SK-N-SH treated with all-trans-retinoic acid at 6 μM for 48 hours (cell line): Measurements from ENCODE around the gene EXOC3L2.

Experiments used
- ARNTL ChIP-seq: fragments of 450-650 bp; formaldehyde crosslinking; IDR thresholded peaks from 2 replicates; pipeline ENCODE4 v1.5.0; 2020; ENCODE audit warnings: low read depth, mild to moderate bottlenecking, moderate library complexity, borderline replicate concordance
- ZFP3 ChIP-seq: fragments of 250-450 bp; sonication (Bioruptor Pico); IDR thresholded peaks from 2 replicates; pipeline ENCODE4 v1.5.0; 2020; ENCODE audit warnings: mild to moderate bottlenecking, moderate library complexity
- ZNF565 ChIP-seq: fragments of 450-650 bp; formaldehyde crosslinking; conservative IDR thresholded peaks from 2 replicates; pipeline ENCODE4 v1.5.0; 2020; ENCODE audit warnings: low read depth, mild to moderate bottlenecking, moderate library complexity

GRCh38 chr19:45263013-45263412 lies 17.8 kb upstream of the EXOC3L2 start:
- TF ChIP-seq ARNTL (CRISPR knock-in tag) (no peak), ZFP3 (CRISPR knock-in tag) (no peak), ZNF565 (no peak)
